ENCODE measurements around the gene DNMBP. TPM values are rescaled to one million over a fixed set of nuclear protein-coding genes. Genes with fewer than 3 reads are reported as not detected.

Gene DNMBP
- total and polyA plus RNA-seq, 2 of the 8 experiments (the other 6 are each of a cell fraction or from before 2014, with no cell fraction given) = 19.1 to 26.4 TPM

DNA sequence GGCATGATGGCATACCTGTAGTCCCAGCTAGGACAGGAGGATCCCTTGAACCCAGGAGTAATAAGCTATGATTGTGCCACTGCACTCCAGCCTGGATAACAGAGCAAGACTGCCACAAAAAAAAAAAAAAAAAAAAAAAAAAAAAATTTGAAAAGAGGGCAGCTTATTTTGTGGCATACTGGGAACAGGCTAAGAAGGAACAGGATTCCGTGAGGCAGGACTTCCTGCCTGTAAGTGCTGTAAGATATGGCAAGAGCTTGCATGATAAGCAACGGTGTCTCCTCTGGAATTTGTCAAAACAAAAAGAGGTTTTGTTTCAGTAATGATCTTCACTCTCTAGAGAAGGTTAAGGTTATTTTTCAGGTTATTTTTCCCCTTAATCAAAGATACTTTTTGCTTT lies 126.2 kb downstream of the DNMBP start (continued):
- TF ChIP-seq, protein P1, sequence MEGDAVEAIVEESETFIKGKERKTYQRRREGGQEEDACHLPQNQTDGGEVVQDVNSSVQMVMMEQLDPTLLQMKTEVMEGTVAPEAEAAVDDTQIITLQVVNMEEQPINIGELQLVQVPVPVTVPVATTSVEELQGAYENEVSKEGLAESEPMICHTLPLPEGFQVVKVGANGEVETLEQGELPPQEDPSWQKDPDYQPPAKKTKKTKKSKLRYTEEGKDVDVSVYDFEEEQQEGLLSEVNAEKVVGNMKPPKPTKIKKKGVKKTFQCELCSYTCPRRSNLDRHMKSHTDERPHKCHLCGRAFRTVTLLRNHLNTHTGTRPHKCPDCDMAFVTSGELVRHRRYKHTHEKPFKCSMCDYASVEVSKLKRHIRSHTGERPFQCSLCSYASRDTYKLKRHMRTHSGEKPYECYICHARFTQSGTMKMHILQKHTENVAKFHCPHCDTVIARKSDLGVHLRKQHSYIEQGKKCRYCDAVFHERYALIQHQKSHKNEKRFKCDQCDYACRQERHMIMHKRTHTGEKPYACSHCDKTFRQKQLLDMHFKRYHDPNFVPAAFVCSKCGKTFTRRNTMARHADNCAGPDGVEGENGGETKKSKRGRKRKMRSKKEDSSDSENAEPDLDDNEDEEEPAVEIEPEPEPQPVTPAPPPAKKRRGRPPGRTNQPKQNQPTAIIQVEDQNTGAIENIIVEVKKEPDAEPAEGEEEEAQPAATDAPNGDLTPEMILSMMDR (IDR thresholded peaks at IDR 0.05; ENCODE audit: control extremely low read depth in 1 of 3, insufficient read depth in 1 of 3, low read depth in 1 of 3, low read length in 3 of 3) = no peak
- TF ChIP-seq PHF8 (conservative IDR thresholded peaks at IDR 0.05; ENCODE audit: low read depth, low read length) (no peak), EZH2 (IDR thresholded peaks at IDR 0.05; ENCODE audit: low read depth, low read length, severe bottlenecking) (no peak), E2F6 (IDR thresholded peaks at IDR 0.05) (no peak), SP2 (IDR thresholded peaks at IDR 0.05; ENCODE audit: low read length) (no peak)

Measured in H1 (cell line).